Measurements from ENCODE around the gene AMIGO3.
A peak's percentile ranks its signal among the peaks of the same experiment; 100 is the strongest.

DNA sequence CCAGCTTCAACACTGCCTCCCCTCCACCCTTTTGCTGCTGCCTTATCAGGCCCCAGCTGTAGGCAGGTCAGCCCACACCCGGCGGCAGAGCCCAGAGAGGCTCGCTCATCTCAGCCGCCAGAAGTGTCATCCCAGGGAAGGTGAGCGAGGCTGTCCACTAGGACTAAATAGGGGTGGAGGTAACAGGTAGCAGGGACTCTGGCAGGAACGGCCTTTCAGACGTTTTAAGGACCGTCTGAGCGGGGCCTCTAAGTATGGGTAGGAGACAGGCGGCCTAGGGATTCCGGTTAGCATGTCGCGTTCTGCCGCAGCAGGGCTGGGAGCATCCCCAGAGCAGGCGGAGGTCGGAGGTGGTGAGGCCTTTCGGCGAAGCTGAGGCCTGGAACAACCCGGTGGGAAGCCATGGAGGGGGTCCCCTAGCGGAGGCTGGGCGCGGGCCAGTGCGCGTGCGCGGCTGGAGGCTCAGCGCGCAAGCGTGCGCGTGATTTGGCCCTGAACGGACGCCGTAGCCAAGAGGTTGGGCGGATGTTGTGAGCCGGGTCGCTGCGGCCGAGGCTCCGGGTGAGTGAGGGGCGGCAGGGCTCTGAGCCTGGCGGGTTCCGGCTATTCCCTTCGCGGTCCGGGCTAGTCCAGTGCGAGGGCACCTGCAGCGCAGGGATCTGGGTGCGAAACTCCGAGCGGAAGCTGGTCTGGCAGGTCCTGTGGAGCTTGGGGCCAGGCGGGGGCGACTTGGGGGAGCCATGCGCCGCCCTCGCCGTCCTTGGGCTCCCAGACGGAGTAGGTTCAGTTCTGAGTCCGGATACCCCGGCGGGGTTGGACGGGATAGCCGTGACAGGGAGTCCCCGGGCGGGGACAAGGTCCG, 30.2 kb downstream of the AMIGO3 start, which contains the start of the genes MST1 and RNF123:
- TF ChIP-seq POLR2AphosphoS5 (IDR thresholded peaks at IDR 0.05; ENCODE audit: low read depth, low read length) (peak; percentile 60), POLR2A (IDR thresholded peaks at IDR 0.05; ENCODE audit: low read depth, low read length) (peak; percentile 66; the same call in 1 of the 2 replicates), TAF1 (IDR thresholded peaks at IDR 0.05; ENCODE audit: borderline replicate concordance, low read depth, low read length) (no peak)

Measured in GM12892 (cell line).